Measurements from ENCODE around the gene SCUBE1.

DNA sequence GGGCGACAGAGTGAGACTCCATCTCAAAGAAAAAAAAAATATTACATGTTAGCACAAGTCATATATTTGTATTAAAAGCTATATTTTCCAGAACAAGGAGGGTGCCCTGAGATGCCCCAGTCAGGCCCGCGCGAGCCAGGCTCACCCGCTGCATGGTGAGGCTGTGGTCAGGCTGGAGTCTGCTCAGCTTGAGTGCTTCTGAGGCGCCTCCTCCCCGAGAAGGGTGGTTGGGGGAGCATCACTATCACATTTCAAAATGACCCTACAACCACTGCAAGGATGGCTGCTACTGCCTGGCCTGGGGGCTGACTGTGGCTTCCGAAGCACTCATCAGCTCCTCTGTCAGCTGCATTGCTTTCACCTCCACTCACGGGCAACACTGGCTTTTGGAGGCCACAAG lies 77.1 kb downstream of the SCUBE1 start:
- TF ChIP-seq, protein P1, sequence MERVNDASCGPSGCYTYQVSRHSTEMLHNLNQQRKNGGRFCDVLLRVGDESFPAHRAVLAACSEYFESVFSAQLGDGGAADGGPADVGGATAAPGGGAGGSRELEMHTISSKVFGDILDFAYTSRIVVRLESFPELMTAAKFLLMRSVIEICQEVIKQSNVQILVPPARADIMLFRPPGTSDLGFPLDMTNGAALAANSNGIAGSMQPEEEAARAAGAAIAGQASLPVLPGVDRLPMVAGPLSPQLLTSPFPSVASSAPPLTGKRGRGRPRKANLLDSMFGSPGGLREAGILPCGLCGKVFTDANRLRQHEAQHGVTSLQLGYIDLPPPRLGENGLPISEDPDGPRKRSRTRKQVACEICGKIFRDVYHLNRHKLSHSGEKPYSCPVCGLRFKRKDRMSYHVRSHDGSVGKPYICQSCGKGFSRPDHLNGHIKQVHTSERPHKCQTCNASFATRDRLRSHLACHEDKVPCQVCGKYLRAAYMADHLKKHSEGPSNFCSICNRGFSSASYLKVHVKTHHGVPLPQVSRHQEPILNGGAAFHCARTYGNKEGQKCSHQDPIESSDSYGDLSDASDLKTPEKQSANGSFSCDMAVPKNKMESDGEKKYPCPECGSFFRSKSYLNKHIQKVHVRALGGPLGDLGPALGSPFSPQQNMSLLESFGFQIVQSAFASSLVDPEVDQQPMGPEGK (CRISPR knock-in tag; IDR thresholded peaks at IDR 0.05; ENCODE audit: borderline replicate concordance), result no peak
- TF ChIP-seq, protein P2, sequence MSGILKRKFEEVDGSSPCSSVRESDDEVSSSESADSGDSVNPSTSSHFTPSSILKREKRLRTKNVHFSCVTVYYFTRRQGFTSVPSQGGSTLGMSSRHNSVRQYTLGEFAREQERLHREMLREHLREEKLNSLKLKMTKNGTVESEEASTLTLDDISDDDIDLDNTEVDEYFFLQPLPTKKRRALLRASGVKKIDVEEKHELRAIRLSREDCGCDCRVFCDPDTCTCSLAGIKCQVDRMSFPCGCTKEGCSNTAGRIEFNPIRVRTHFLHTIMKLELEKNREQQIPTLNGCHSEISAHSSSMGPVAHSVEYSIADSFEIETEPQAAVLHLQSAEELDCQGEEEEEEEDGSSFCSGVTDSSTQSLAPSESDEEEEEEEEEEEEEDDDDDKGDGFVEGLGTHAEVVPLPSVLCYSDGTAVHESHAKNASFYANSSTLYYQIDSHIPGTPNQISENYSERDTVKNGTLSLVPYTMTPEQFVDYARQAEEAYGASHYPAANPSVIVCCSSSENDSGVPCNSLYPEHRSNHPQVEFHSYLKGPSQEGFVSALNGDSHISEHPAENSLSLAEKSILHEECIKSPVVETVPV (CRISPR knock-in tag; IDR thresholded peaks at IDR 0.05), result no peak
- TF ChIP-seq, protein P3, sequence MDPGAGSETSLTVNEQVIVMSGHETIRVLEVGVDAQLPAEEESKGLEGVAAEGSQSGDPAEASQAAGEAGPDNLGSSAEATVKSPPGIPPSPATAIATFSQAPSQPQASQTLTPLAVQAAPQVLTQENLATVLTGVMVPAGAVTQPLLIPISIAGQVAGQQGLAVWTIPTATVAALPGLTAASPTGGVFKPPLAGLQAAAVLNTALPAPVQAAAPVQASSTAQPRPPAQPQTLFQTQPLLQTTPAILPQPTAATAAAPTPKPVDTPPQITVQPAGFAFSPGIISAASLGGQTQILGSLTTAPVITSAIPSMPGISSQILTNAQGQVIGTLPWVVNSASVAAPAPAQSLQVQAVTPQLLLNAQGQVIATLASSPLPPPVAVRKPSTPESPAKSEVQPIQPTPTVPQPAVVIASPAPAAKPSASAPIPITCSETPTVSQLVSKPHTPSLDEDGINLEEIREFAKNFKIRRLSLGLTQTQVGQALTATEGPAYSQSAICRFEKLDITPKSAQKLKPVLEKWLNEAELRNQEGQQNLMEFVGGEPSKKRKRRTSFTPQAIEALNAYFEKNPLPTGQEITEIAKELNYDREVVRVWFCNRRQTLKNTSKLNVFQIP (CRISPR knock-in tag; IDR thresholded peaks at IDR 0.05; ENCODE audit: borderline replicate concordance, low read depth), result no peak
- no peak for TF ChIP-seq TOX (CRISPR knock-in tag; IDR thresholded peaks at IDR 0.05; ENCODE audit: borderline replicate concordance)
- TF ChIP-seq ZFP30 (CRISPR knock-in tag; IDR thresholded peaks at IDR 0.05), result no peak
- TF ChIP-seq ZFP3 (CRISPR knock-in tag; IDR thresholded peaks at IDR 0.05), result no peak
- TF ChIP-seq, protein P4, sequence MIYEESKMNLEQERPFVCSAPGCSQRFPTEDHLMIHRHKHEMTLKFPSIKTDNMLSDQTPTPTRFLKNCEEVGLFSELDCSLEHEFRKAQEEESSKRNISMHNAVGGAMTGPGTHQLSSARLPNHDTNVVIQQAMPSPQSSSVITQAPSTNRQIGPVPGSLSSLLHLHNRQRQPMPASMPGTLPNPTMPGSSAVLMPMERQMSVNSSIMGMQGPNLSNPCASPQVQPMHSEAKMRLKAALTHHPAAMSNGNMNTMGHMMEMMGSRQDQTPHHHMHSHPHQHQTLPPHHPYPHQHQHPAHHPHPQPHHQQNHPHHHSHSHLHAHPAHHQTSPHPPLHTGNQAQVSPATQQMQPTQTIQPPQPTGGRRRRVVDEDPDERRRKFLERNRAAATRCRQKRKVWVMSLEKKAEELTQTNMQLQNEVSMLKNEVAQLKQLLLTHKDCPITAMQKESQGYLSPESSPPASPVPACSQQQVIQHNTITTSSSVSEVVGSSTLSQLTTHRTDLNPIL (CRISPR knock-in tag; IDR thresholded peaks at IDR 0.05; ENCODE audit: low read depth), result no peak

Data from SK-N-SH treated with all-trans-retinoic acid at 6 μM for 48 hours (cell line).